ENCODE results near the gene CASP5.

Gene CASP5

GRCh38 chr11:105000797-105001196 is 22.2 kb downstream of the CASP5 start:
- TF ChIP-seq CTCF (IDR thresholded peaks at IDR 0.05; ENCODE audit: low read depth, low read length), result peak; percentile 29
- H3K4me3 ChIP-seq (ENCODE audit: low read depth, low read length), result no peak overlapping the region

GRCh38 chr11:105000167-105000566 is 22.8 kb downstream of the CASP5 start:
- no peak overlapping the region for H3K4me3 ChIP-seq (ENCODE audit: low read depth, low read length)
- no peak for TF ChIP-seq CTCF (IDR thresholded peaks at IDR 0.05; ENCODE audit: low read depth, low read length)

- TF ChIP-seq CTCF (IDR thresholded peaks at IDR 0.05; ENCODE audit: low read depth, low read length), result no peak
- H3K4me3 ChIP-seq (ENCODE audit: low read depth, low read length), result no peak overlapping the region
Measured at GRCh38 chr11:104999721-105000120, 23.2 kb downstream of the CASP5 start.

GRCh38 chr11:104997288-104997687 is 25.7 kb downstream of the CASP5 start:
- no peak for TF ChIP-seq CTCF (IDR thresholded peaks at IDR 0.05; ENCODE audit: low read depth, low read length)
- no peak overlapping the region for H3K4me3 ChIP-seq (ENCODE audit: low read depth, low read length)

- H3K4me3 ChIP-seq (ENCODE audit: low read depth, low read length), result no peak overlapping the region
- no peak for TF ChIP-seq CTCF (IDR thresholded peaks at IDR 0.05; ENCODE audit: low read depth, low read length)
Measured at GRCh38 chr11:104995001-104995408, 28.0 kb downstream of the CASP5 start.

GRCh38 chr11:104992781-104993180 is 30.2 kb downstream of the CASP5 start:
- no peak for TF ChIP-seq CTCF (IDR thresholded peaks at IDR 0.05; ENCODE audit: low read depth, low read length)
- no peak overlapping the region for H3K4me3 ChIP-seq (ENCODE audit: low read depth, low read length)

- no peak for TF ChIP-seq CTCF (IDR thresholded peaks at IDR 0.05; ENCODE audit: low read depth, low read length)
- no peak overlapping the region for H3K4me3 ChIP-seq (ENCODE audit: low read depth, low read length)
Measured at GRCh38 chr11:104991994-104992393, 31.0 kb downstream of the CASP5 start.
